Ramos (cell line): ENCODE measurements around the gene SLC28A1.
"Not testable (repeated sequence)": the region's sequence is repeated elsewhere in the genome, so short reads cannot be mapped to it uniquely, and the experiment has no call there.

ENCODE experiments used
- in situ Hi-C: fragments of 300-500 bp; cut with MboI; formaldehyde crosslinking; loops from one replicate; pipeline ENCODE4 v1.14.3; 2022; ENCODE audit warnings: low sequenced_read_pairs; ENCODE audit not compliant: unreplicated experiment

SLC28A1 gene

GRCh38 chr15:84859651-84860050, 24.8 kb upstream of the SLC28A1 start:
- in situ Hi-C loops: no loop called here

DNA sequence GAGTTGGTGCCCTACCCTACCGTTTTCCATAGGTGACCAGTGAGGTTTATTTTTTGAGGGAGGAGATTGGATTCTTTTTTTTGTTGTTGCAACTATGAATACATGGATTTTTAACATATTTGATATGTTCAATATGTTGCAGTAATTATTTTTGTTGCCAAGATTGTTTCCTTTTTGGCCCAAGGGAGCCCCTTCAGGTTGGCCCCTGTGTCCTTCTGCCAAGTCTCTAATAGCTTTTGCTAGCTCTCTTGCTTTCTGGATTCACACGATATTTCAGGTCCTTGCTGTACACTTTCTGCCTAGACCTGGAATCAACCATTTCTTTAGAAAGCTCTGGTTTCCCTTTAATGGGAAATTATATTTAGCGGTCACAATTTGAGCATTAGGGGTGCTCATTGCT, 22.7 kb upstream of the SLC28A1 start:
- in situ Hi-C loops: no loop called here

DNA sequence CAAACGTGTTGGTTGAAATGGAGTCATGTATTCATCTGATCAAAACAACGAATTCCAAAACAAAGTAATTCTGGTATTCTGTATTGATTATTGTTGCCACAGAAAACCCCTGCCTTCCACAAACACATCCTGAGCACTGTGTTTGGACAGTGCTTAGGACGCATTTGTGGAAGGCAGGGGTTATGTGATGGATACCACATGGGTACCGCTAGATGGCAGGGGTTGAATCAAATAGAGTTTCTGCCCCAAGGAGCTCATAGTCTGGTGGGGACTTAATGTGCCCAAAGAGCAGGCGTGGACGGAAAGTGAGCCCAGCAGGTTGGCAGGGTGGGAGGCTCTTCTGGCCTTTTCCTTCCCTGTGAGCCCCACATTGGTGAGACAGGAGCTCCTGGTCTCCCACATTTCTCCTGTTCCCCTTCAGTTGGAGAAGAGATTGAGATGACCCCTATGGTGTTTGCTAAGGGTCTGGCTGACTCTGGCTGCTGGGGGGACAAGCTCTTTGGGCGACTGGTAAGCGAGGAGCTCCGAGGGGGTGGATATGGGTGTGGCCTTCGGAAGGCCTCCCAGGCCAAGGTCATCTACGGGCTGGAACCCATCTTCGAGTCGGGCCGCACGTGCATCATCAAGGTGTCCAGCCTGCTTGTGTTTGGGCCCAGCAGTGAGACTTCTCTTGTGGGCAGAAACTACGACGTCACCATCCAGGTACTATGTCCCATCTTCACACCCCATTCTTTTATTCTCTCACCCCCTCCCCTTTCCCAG, 22.1 kb upstream of the SLC28A1 start:
- in situ Hi-C loops: no loop called here

DNA sequence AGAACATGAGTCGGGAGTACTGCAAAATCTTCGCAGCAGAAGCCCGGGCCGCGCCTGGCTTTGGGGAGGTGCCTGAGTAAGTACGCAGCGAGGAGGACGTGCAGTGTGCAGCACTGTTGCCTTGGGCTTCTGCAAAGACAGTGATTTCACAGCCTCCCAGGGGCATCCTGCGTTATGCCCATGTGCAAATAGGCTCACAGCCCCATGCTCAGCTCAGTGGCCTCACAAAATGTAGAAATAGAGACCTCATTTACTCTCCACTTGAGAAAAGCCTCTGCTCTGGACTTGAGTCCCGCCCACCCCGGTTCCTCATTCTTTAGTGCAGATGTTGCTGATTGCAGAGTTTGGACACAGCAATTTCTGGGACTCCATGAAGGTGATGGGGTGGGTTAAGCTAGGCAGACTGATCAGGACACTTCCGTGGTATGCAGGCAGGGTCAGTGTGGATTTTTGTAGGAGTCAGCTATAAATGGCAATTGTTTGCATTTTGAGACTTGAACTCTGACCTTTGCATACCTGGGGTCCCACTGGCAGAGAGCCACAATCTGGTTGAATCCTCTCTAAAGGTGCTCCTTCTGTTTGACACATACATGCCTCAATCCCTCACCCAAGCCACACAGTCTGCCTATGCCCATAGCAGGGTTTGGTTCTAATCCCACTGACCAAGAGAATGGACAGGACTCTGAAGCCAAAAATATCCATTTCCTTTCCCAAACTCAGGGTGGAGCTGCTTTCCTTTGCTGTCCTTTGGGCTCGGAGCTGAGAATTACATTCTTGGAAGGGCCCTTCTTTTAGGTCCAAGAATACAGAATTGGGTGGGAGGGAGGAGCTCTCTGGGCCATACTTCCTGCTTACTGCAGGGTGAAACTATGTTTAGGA, 20.7 kb upstream of the SLC28A1 start:
- in situ Hi-C loops: no loop called here

GRCh38 chr15:84864444-84864795, 20.0 kb upstream of the SLC28A1 start:
- in situ Hi-C loops: no loop called here

DNA sequence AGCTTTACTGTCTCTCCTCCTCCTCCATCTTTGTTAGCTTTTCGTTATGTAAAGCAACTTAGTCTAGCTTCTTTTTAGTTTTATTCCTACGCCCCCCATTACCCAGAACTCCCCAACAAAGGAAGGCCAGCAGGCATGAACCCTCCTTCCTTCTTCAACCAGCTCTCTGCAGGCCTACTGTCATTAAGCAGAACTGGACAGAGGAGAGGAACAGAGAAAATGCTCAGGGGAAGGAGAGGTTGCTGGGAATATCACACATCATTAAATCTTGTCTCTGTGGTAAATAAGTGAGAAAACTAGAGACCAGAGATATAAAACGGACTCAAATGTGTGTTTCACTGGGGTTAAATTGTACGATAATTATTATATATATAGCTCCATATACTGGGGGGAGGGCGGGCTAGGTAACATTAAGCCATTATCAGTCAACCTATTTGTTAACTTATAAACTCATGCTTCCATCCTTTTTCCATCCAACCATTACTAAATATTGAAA, 19.3 kb upstream of the SLC28A1 start:
- in situ Hi-C loops: no loop called here

- in situ Hi-C loops: no loop called here
Measured at GRCh38 chr15:84868037-84868880, 16.2 kb upstream of the SLC28A1 start.

DNA sequence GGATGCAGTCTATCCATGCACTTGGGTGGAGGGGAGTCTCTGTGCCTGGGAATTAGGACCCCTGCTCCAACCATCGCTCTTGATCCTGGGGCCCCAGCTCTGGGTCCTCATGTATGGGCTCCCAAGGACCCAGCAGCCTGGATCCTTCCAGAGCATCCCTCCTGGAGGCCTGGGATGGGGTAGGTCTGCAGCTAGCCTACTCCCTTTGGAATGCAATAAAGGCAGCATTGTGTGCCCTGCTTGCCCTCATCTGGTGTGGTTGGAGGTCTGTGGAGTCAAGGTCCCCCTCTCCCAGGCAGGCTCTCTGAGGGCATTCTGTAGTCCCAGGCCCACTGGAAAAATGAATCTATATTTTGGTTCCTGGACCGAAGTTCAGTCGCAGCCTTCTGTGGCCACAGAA, 15.0 kb upstream of the SLC28A1 start:
- in situ Hi-C loops: no loop called here

GRCh38 chr15:84871428-84871985, 13.0 kb upstream of the SLC28A1 start:
- in situ Hi-C loops: no loop called here

GRCh38 chr15:84872009-84872910, 12.2 kb upstream of the SLC28A1 start:
- in situ Hi-C loops: no loop called here

- in situ Hi-C loops: no loop called here
Measured at GRCh38 chr15:84873997-84874396, 10.5 kb upstream of the SLC28A1 start.

- in situ Hi-C loops: no loop called here
Measured at GRCh38 chr15:84874981-84875699, 9.3 kb upstream of the SLC28A1 start.

DNA sequence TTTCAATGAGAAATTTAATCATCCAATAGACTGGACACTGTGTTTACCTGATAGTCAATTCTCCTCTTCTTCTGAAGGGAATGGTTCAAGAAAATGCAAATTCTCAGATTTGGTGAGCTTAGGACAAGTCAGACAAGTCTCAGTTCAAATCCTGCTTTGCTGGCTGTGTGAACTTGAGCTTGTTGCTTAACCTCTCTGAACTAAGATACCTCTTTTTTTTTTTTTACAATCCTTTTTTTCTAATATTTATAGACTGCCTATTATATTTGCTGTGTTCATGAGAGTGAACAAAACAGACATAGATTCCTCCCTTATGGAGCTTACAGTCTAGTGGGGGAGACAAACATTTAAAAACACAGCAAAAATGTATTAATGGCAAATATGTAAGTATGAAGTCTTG, 8.2 kb upstream of the SLC28A1 start:
- in situ Hi-C loops: no loop called here

GRCh38 chr15:84877701-84878100, 6.8 kb upstream of the SLC28A1 start:
- in situ Hi-C loops: not testable (repeated sequence)

GRCh38 chr15:84878504-84878903, 6.0 kb upstream of the SLC28A1 start:
- in situ Hi-C loops: no loop called here

DNA sequence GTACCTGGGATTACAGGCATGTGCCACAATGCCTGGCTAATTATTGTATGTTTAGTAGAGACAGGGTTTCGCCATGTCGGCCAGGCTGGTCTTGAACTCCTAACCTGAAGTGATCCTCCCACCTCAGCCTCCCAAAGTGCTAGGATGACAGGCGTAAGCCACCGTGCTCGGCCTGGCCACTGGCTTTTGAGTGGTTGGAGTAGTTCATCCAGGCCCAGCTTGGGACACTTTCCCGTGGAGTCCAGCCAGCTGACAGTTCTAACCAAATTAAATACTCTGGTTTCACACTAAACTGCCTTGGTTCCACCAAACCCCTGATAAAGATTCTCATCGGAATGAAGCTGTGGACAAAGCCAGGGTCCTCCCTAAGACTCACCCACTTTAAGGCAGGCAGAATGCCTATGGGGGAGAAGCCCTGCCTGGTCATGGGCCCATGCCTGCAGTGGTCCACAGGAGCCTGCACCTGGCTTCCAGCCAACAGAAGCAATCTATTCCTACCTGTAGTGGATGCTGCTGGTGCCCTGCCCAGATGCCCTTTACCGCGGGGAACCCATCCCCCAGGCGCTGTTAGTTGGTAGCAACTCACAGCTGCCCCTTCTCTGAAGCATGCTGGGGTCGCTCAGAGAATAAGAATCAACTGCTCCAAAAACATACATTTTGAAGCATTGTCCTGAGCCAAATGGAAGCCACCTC, 5.2 kb upstream of the SLC28A1 start:
- in situ Hi-C loops: no loop called here

DNA sequence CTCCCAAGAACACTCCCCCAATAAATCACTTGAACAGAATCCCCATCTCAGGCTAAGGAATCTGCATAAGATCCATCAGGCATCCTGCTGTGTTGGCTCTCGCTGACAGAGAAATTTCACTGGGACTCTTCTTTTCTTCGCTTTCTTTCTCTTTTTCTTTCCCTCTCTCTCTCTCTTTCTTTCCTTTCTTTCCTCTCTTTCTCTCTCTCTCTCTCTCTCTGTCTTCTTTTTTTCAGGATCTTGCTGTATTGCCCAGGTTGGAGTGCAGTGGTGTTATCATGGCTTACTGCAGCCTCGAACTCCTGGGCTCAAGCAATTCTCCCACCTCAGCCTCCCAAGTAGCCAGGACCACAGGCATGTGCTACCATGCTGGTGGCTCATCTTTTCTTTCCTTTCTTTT, 4.5 kb upstream of the SLC28A1 start:
- in situ Hi-C loops: no loop called here
